GM21515 (cell line): ENCODE measurements around the gene SMARCC1.

ENCODE experiments used
- ATAC-seq: cut with Tn5 transposase; IDR thresholded peaks from one replicate; pipeline ENCODE4 v1.9.1; 2021; ENCODE audit not compliant: unreplicated experiment

SMARCC1 gene

DNA sequence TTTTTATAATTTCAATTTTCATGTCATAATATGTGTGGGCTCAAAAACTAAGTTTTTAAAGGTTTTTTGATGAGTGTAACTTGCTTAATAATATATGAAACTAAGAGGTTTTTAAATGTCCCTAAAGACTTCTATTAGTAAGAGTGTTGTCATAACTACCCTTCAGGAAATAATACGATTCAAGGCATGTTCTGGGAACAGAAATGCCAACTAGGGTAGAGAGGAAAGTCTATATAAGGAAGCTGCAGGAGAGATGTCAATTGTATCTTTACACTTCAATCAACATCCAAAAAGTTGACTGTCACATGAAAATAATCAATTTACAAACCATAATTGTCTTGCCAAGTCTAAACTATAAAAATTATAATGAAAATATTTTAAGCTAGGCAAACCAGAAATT is 76.3 kb downstream of the SMARCC1 start:
- no peak for ATAC-seq

DNA sequence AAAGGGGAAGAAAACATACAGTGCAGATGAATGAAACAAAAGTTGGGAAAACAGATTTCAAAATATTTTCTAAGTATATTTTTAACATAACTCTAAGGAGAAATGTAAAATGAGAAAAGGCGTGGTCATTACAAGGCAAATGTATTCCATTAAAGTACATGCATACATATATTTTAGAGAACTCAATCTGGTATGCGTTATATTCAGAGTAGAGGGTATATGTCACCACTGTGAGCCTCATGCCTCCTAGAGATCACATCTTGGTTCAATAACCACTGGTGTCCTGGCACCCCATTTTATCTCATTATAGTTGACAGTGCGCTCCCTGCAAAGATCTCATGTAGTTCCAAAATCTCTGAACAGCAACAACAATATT is 77.5 kb downstream of the SMARCC1 start:
- ATAC-seq = no peak

DNA sequence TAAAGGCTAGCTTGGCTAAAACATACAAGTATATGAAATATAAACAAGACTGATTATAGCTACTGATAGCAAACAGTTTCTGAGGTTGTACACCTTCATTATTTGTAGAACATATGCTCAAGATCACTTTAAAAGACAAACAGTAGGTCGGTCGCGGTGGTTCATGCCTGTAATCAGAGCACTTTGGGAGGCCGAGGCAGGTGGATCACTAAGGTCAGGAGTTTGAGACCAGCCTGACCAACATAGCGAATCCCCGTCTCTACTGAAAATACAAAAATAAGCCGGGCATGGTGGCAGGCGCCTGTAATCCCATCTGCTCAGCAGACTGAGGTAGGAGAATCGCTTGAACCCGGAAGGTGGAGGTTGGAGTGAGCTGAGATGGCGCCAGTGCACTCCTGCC is 80.3 kb downstream of the SMARCC1 start:
- ATAC-seq = no peak

DNA sequence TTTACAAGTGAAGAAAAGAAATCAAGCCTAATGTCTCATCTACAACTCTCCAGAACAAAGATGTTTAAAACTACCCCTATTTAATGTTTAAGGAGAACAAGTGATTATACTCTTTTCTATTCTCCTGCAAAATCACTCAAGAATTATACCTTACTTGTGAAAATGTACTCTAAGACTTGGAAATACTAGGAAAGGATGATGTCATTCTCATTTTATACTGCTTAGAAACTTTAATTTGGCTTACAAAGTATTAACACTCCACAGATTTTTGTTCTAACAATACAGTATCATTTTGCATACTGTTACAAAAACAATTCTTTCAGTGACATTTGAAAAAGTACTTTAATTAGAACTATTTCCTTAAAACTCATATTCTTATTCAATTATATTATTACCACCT is 89.5 kb downstream of the SMARCC1 start:
- ATAC-seq = no peak

DNA sequence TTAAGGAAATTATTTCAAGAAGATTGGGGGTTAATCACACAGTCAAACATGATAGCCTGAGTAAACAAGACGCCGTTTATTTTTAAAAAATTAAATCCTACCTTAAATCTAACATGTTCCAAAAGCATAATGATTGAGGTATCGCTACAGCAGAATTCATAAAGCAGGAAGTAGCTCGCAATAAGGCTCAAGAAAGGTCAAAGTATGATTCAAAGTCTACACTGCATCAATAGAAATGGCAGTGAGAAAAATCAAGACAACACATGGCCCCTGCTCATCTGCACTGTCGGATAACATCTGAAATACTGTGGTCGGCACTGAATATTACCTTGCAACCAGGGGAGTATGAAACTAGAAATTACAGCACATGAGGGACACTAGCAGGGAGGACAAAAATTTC is 93.2 kb downstream of the SMARCC1 start:
- no peak for ATAC-seq

- ATAC-seq = no peak
Measured at GRCh38 chr3:47685037-47685436, 96.7 kb downstream of the SMARCC1 start.

DNA sequence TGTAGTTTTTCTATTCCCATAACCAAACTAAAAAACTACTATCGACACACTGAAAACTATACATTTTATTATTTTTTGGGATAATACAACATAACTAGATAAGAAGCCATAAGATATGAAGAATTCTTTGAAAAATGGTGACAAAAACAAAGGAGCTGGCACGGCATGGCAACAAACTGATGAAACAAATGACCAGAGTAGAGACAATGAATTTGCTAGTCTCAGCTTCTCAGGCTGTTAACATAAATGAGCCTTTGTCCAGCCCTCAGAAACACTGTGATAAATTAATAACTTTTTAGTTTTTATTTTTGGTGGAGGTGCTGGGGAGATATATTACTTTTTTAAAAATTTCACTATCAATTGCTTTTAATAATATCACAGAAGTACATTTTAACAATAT is 100.7 kb downstream of the SMARCC1 start:
- ATAC-seq = no peak

DNA sequence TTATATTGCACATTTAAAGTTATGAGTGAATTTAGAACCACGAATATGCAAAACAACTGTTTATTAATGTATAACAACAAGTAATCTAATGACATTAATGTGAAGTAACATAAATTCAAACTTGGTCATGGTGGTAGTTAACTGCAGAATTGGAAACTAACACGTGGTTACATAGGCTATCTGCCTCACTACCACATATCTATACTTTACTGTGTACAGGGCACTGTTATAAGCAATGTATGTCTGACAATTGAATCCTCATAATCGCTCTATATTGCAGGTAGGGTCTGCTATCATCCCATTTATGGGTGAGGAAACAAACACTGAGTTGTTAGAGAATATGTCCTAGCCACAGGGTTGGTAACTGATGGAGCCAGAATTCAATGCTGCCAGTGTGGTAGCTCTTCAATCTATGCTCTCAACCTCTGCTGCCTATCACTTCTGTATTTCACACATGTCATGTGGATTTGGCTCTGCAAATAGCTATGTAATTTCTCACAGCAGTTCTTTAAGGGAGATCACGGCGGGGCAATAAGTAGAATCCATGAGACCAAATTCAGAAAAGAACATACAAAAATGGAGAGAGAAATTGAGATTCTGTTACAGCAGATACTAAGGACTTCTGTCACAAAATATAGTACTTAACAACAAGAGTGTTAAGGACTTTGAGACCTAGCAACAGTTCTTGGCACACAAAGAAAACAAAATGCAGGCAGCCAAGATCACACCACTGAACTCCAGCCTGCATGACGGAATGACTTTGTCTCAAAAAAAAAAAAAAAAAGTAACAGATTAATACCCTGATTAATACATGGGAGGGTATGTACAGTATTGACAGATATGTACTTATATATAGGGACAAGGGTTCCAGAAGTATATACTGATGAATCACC is 103.0 kb downstream of the SMARCC1 start:
- no peak for ATAC-seq

DNA sequence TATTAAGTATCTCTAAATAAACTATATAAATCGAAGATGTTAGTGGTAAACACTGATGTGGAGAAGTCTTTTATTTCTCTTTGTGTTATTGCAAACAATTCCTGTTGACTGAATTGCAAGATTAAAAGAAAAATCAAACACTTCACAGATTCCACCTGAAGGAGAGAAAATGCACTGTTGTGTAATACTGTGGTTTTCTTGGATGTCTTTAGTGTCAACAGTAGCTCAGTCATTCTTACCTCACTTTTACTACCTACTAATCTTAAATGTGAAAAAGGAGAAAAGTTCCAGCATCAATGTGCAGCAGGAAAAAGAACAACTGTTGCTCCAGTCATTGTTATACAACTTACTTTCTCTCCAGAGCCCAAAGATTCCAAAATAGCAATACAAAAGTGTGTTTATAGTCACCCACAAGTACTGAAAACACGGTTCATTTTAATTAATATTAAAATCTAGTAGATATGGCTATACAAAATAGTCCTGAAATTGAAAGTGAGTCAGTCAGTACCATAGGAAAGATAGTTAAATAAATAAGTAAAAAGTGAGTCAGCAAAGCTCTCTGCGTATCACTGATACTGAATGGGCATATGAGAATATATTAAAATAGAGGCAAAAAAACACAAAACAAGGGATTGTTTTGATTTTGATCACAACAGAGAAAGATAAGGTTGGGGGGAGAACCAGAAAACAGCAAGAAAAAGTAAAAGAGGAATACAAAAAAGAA is 112.5 kb downstream of the SMARCC1 start:
- ATAC-seq = no peak

GRCh38 chr3:47666118-47666517 is 115.6 kb downstream of the SMARCC1 start:
- no peak for ATAC-seq

- no peak for ATAC-seq
Measured at GRCh38 chr3:47664519-47664918, 117.2 kb downstream of the SMARCC1 start.

DNA sequence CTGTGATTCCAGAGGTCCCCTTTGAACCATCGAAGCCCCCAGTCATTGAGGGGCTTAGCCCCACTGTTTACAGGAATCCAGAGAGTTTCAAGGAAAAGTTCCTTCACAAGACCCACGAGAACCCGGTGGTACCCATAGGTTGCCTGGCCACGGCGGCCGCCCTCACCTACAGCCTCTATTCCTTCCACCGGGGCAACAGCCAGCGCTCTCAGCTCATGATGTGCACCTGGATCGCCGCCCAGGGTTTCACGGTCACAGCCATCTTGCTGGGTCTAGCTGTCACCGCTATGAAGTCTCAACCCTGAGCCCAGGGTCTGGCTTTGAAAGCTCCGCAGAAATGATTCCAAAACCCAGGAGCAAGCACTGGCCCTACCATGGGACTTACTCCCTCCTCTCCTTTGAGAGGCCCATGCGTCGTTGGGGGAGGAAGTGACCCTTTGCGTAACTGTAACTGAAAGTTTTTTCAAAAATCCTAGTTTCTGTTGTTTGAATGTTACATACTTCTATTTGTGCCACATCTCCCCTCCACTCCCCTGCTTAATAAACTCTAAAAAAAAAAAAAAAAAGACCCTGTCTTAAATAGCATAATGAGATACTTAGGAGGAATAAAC is 118.0 kb downstream of the SMARCC1 start:
- ATAC-seq = no peak

DNA sequence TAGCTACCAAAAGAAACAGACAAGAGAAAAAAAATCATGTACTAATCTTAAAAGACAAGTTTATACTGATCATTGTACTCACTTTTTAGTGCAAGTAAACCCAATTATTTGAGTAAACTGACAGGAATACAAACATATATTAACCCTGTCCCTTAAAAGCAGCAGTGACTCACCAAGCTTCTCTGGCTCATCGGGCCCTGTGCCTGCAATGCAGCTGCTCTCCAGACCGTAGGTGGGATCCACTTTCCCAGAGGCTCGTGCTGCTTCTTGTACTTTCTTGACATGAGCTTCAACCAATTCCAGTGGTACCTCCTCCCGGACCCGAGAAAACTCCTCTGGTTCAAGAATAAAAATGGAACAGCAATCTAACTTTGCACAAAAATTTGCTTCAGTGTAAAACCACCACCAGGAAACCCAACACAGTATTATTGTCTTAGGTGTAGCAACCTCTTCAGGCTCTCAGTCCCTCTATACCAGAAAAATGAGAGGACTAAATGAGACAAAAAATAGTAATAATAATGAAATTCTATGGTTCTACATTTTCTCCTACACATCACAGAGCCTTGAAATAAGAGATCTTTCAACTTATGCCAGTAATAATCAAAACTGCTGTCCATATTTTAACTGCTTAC is 120.5 kb downstream of the SMARCC1 start:
- ATAC-seq = no peak

DNA sequence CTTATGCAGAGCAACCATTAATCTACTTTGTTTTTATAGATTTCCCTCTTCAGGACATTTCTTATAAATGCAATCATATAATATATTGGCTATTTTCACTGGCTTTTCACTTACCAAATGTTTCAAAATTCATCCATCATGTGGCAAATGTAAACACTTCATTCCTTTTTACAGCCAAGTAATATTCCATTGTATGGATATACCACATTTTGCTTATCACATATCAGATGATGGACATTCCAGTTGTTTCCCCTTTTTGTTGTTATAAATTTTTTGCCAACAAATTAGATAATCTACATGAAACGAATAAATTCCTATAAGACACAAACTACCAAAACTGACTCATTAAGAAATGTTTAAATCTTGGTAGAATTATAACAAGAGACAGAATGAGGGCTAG is 123.2 kb downstream of the SMARCC1 start:
- no peak for ATAC-seq

DNA sequence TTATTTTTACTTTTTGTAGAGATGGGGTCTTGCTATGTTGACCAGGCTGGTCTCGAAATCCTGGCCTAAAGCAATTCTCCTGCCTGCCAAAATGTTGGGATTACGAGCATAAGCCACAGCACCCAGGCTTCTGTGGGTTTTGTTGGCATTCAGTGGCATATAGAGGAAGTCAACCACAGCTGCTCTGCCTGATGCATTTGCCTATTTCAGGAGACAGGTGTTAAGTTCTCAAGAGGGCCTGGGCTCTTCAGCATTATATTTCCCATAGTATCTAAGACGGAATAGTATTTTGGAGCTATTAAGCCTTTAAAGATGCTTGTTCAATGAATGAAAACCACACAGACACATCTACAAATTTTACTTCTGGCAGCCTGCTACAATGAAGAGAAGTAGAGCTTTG is 129.6 kb downstream of the SMARCC1 start:
- ATAC-seq = no peak

GRCh38 chr3:47650294-47650693 is 131.4 kb downstream of the SMARCC1 start:
- no peak for ATAC-seq

GRCh38 chr3:47647550-47647949 is 134.1 kb downstream of the SMARCC1 start:
- ATAC-seq = no peak

GRCh38 chr3:47646362-47646761 is 135.3 kb downstream of the SMARCC1 start:
- ATAC-seq = no peak

GRCh38 chr3:47645551-47645950 is 136.1 kb downstream of the SMARCC1 start:
- ATAC-seq = no peak

- ATAC-seq = no peak
Measured at GRCh38 chr3:47643092-47643491, 138.6 kb downstream of the SMARCC1 start.

GRCh38 chr3:47641739-47642138 is 140.0 kb downstream of the SMARCC1 start:
- no peak for ATAC-seq

DNA sequence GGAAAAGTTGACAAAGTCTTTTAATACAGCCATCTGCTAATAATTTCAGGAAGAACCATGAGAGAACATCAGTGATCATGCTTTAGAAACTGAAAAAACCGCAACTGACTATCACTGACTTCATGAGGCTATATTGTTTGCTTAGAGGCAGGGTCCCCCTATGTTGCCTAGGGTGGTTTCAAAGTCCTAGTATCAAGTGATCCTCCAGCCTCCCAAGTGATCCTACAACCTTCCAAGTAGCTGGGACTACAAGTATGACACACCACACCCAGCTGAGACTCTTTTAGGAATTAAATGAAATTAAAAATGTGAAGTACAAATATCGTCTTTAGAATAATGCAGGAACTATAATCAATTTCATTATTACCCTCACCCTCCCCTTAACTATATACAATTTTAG is 144.8 kb downstream of the SMARCC1 start:
- no peak for ATAC-seq
